ENCODE results near the gene C22orf39. TPM values are rescaled to one million over a fixed set of nuclear protein-coding genes. Genes with fewer than 3 reads are reported as not detected.
A peak's percentile ranks its signal among the peaks of the same experiment; 100 is the strongest.

The C22orf39 gene
- total RNA-seq, 1 donor from 2014 or later = 47.4 TPM

DNA sequence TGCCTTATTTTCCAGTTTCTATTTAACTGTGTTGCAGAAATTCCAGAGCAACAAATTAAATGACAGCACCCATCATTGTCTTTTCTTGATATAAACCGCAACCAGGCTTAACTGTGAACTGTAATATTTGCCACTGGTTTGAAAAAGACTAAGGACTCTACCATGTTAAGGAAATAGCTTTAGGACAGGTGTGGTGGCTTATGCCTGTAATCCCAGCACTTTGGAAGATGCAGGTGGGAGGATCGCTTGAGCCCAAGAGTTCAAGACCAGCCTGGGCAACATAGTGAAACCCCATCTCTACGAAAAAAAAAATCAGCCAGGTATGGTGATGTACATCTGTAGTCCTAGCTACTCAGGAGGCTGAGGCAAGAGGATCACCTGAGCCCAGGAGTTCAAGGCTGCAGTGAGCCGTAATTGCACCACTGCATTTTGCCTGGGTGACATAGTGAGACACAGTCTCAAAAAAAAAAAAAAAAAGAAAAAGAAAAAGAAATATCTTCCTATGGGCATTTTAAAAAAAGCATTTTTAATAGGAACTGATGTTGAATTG, 44.8 kb downstream of the C22orf39 start:
- DNase-seq (ENCODE audit: low read depth) = no peak

- DNase-seq (ENCODE audit: low read depth) = no peak
Observed at GRCh38 chr22:19401483-19401882, 46.0 kb downstream of the C22orf39 start.

GRCh38 chr22:19400881-19401280, 46.6 kb downstream of the C22orf39 start:
- DNase-seq (ENCODE audit: low read depth) = no peak

- no peak for DNase-seq (ENCODE audit: low read depth)
Observed at GRCh38 chr22:19398652-19399051, 48.9 kb downstream of the C22orf39 start.

DNA sequence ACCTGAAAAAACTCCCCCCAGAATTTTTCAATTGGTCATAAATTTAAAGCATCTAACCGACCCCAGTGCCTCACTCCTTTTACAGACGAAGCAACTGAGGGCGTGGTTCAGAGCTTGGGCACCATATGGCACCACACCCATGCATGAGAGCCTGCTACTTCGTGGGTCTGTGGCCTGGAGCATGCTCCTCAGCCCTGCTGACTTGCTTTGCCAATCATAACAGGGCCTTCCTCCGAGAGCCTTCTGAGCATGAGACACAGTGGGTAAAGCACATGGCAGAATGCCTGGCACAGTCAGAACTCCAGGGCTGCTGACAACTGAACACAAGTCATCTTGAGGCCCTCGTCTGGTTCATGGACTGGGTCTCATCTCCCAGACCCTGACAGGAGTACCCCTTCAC, 49.3 kb downstream of the C22orf39 start:
- DNase-seq (ENCODE audit: low read depth) = peak; percentile 54

GRCh38 chr22:19397734-19398104, 49.8 kb downstream of the C22orf39 start:
- DNase-seq (ENCODE audit: low read depth) = no peak

GRCh38 chr22:19396934-19397733, 50.4 kb downstream of the C22orf39 start:
- DNase-seq (ENCODE audit: low read depth) = no peak

DNA sequence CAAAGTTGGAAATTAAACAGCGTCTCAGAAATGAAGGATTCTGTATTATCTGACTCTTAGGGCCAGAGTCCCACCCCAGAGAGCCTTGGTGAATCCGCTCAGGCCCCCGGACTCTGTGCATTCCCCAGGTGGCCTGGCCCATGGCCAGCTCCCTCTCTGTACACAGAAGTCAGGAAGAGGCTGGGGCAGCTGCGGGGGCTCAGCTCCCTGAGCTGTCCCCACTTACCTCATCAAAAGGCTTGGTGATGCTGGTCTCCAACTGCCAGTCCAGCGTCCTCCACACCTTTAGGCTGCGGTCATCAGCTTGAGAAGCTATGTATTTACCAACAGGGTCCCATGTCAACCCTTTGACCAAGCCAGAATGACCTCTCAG, 51.0 kb downstream of the C22orf39 start:
- no peak for DNase-seq (ENCODE audit: low read depth)

GRCh38 chr22:19395276-19395675, 52.2 kb downstream of the C22orf39 start:
- DNase-seq (ENCODE audit: low read depth) = no peak

DNA sequence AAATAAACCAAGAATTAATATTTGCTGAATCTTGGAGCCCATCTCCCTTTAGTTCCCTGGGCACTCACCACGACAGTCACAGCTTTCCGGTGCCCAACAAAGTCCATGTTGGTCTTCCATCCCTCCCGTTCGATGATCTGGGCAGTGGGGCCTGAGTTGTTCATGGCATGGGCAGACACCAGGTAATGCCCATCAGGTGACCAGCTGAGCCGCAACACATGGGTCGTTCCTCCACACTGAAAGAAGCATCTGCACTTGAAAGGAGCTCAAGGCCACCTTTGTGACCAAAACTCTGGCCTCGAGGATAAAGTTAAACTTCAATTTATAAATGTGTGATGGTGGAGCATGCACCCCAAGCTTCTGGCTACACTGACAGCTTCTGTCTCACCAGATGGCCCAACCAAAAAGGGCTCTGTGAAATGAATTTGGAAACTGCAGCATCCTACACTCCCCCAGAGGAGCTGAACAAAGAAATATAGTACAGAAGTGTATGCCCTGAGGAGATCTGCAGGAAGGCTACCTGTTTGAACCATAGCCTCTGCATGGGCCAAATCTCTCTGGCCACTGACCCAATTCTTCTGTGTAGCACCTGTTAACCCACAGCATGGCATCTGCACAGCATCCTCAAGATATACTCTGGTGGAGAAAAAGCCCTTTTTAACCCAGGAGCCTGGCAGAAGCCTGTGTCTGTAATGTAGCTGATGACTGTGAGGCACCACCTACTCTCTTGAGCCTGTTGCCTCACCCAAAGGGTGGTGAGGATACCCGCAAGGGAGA, 53.0 kb downstream of the C22orf39 start:
- DNase-seq (ENCODE audit: low read depth) = no peak

GRCh38 chr22:19393704-19394103, 53.8 kb downstream of the C22orf39 start:
- no peak for DNase-seq (ENCODE audit: low read depth)

Other genes with a start within 250 kb of the C22orf39 start
- gene CLTCL1, start 156.0 kb downstream of the C22orf39 start, total RNA-seq = 33.7 and 46.2 TPM in 2 replicates
- gene HIRA, start 16.0 kb downstream of the C22orf39 start, total RNA-seq = 14.7 and 16.4 TPM in 2 replicates
- 38.7 and 45.2 TPM in 2 replicates for gene MRPL40, start 15.2 kb downstream of the C22orf39 start, total RNA-seq
- 51.0 and 62.8 TPM in 2 replicates for gene UFD1, start 31.5 kb upstream of the C22orf39 start, total RNA-seq
- gene CDC45, start 32.2 kb upstream of the C22orf39 start, total RNA-seq = 1.1 and 4.5 TPM in 2 replicates
- gene CLDN5, start 76.7 kb upstream of the C22orf39 start, total RNA-seq = 7.0 and 11.0 TPM in 2 replicates

Measured in myocyte (in vitro differentiated cells).